NCI-H345 (cell line): ENCODE data around the gene RGMB.

Experiments
- DNase-seq: peaks from one replicate; lab custom pipeline; 2025; lab: John Stamatoyannopoulos, UW

RGMB gene

DNA sequence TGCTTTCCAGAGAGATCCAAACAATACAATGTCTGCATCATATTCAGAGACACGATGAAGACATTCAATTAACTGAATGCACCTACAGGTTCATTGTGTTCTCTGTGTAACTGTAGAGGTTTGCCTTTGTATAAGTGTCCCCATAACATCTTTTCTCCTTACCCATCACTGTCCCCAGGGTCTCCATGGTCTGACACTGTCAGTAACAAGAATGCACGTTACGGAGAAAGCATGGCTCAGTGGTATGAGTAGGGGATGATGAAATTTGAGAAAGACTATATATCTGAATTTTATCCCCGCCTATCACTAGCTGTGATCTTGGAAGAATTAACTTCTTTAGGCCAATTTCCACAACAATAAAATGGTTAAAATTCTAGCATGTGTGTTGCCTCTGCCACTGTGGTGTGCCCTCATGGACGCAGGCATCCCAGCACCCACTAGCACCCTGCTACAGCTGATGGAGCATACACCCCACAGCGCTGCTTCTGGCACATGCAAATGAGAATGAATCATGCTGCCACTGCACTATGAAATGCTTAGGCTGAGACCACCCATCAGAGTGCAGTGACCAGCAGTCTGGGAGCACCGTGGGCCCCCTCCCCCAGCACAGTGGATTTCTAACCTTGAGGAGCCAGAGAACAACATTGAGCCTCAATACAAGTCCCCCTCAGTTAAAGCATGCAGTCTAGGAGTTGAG is 54.3 kb downstream of the RGMB start:
- DNase-seq, result no peak

DNA sequence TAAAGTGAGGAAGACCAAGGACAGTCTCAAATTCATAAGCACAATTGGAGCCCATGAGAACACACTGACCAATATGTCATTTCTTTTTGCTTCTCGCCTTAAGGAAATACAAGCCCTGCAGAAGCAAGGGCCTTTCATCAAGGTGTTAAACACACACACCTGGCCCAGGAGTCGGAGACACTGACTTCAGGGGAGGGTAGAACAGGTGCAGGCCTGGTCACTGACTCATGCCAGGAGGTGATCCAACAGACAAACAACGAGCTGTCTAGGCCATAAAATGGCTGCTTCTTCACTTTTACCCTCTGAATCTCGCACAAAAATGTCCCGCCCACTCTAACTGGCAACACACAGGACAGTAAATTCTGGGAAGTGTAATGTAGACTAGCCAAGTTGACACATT is 62.7 kb downstream of the RGMB start:
- DNase-seq, result no peak

DNA sequence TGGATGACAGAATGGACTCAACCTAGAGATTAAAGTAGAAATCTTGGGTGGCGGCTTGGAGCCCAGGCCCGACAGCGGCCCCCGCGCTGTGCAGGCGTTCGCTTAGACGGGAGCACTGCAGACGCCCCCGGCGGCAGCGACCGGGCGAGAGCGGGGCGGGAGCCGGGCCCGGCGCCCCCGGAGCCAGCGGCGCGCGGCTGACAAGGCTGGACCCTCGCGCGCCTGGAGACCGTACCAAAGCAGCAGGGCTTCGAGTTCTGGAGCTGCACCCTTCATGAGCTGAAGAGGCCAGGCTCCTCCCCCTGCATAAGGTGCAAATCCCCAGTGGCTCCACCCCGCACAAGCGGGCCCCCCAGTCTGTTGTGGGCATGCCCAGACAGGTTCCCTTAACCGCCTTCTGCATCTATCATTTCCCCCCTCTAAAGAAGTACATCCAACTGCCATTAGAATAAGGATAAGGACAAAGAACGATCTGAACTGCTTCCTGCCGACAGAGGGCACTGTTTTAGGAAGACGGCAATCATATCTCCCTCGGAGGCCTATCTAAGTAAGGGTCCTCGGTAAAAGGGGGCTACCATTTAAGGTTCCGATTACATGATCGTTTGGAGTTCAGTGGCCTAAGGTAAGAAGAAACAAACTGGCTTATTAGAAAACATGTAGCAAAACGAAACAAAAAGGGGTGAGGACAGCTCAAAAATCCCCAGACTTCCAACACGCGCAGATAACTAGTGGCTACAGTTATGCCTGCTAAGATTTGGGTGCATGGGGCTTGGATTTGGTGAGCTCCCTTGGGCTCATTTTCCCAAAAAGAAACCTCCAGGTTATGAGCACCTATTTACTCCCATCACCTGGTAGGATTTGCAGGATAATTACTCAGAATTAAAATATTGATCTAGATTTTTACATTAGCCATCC is 66.3 kb downstream of the RGMB start:
- no peak for DNase-seq

DNA sequence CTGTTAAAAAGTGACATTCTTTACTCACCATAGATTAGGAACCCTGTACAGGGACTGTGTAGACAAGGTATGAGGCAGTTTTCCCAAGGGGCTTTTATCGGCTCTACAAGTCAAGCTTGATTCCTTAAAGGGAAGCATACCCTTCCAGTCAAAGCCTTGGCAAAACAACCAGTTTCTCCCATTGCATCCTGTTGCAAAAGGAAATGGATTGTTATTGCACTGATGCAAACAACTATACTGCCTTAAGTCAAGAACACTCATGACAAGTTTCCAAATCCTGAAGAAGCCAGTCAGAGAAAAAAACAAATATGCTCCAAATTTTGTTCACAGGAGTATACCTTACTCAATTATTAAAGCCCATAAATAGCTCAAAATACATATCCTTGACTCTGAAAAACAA is 67.5 kb downstream of the RGMB start:
- DNase-seq, result no peak

DNA sequence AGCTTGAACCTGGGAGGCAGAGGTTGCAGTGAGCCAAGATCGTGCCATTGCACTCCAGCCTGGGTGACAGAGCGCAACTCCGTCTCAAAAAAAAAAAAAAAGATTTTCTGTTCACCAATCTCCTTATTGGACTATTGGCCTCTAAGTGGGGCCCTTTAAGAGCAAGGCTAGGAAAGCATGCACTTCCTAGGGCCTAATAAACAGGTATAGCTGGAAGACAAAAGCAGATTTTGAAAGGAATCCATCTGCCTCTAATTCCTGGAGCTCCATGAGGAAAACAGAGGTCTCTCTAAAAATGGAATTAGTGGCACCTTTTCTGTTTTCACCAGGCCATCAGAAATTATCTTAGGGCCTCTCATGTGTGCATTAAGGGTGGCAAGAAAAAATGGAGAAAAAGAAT is 70.0 kb downstream of the RGMB start:
- no peak for DNase-seq

DNA sequence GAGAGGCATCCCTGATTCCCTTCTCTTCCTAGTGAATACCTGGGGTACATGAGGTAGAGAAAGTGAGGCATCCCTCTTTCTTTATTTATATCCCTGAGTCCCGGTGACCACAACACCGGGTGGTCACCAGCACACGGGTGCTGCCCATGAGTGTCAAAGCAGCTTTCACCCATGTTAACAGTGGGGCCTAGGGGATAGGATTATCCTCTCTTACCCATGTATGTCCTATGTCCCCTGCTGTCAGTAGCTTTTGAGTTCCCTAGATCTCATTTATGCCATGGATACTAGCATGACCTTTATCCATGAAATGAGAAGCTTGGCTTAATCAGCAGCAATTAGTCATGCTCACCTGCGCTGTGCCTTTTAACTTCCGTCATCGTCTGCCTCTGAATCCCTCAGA is 71.4 kb downstream of the RGMB start:
- DNase-seq, result no peak

DNA sequence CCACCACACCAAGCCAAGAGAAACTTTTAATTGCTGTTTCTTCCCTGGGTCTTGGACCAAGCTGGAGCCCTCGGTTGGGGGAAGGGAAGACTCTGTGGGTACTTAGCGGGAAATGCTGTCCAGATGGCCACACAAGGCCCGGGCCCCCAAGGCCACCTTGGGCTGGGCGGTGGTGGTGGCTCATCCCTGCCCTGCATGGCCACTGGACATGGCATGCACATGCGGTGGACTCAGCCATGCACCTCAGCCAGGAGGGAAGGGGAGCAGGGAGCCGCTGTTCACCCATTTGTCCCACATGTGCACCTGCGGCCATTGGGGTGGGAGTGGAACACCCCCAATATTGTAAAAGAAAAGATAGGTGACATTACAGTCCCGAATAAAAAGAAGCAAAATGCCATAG is 72.4 kb downstream of the RGMB start:
- no peak for DNase-seq
